ENCODE data around the gene MSH4.

- TF ChIP-seq CTCF (IDR thresholded peaks at IDR 0.05), result no peak
- no peak for TF ChIP-seq POLR2A (IDR thresholded peaks at IDR 0.05)
- TF ChIP-seq POLR2AphosphoS5 (IDR thresholded peaks at IDR 0.05; ENCODE audit: insufficient read depth in 1 of 2, low read depth in 1 of 2), result no peak
Measured at GRCh38 chr1:75811211-75811981, 14.7 kb downstream of the MSH4 start.
